Mesenchymal stem cell (in vitro differentiated cells and primary cell): ENCODE measurements around the gene HOXC10.

Experiments used
- DNase-seq: peaks from one replicate; pipeline ENCODE4 v3.0.0-alpha.2; 2013
- H2AFZ ChIP-seq: one replicate; pipeline ENCODE4 v1.6.1; 2013; ENCODE audit warnings: low read depth, mild to moderate bottlenecking, control low read depth, inconsistent platforms, low read length, moderate library complexity
- H2AK5ac ChIP-seq: 2 replicates; pipeline ENCODE4 v1.6.1; 2013; ENCODE audit warnings: low read length, moderate library complexity, mild to moderate bottlenecking, inconsistent platforms; ENCODE audit not compliant: severe bottlenecking
- H2BK120ac ChIP-seq: one replicate; pipeline ENCODE4 v1.6.1; 2013; ENCODE audit warnings: low read depth, mild to moderate bottlenecking, inconsistent platforms, low read length, moderate library complexity
- H2BK12ac ChIP-seq, 2 experiments: one replicate each; pipeline ENCODE4 v1.6.1; 2013; ENCODE audit warnings: inconsistent platforms in 2 of 2, low read length in 2 of 2, mild to moderate bottlenecking in 2 of 2, moderate library complexity in 2 of 2, control low read depth in 1 of 2
- H2BK15ac ChIP-seq: one replicate; pipeline ENCODE4 v1.6.1; 2013; ENCODE audit warnings: mild to moderate bottlenecking, low read depth, inconsistent platforms; ENCODE audit not compliant: poor library complexity, severe bottlenecking
- H2BK5ac ChIP-seq: 2 replicates; pipeline ENCODE4 v1.6.1; 2013; ENCODE audit warnings: low read depth, mild to moderate bottlenecking, low read length, control low read depth, inconsistent platforms; ENCODE audit not compliant: poor library complexity, severe bottlenecking
- H3K14ac ChIP-seq, 2 experiments: one replicate each; pipeline ENCODE4 v1.6.1; 2013; ENCODE audit warnings: inconsistent platforms in 2 of 2, low read length in 2 of 2, control low read depth in 1 of 2, mild to moderate bottlenecking in 1 of 2, moderate library complexity in 1 of 2
- H3K18ac ChIP-seq, 2 experiments: one replicate each; pipeline ENCODE4 v1.6.1; 2013; ENCODE audit warnings: inconsistent platforms in 2 of 2, low read length in 2 of 2, control low read depth in 1 of 2, low read depth in 1 of 2, mild to moderate bottlenecking in 1 of 2
- H3K23ac ChIP-seq, 2 experiments: one replicate each; pipeline ENCODE4 v1.6.1; 2013; ENCODE audit warnings: inconsistent platforms in 2 of 2, low read length in 2 of 2, mild to moderate bottlenecking in 2 of 2, moderate library complexity in 2 of 2, control low read depth in 1 of 2
- H3K27ac ChIP-seq: 2 replicates; pipeline ENCODE4 v1.5.1; 2013; ENCODE audit warnings: mild to moderate bottlenecking, moderate library complexity, low read length, control low read depth, inconsistent platforms; ENCODE audit not compliant: poor library complexity, severe bottlenecking
- H3K27me3 ChIP-seq, 2 experiments: 2 replicates each; pipeline versions ENCODE4 v1.6.1 to v1.7.0; 2013; ENCODE audit warnings: low read length in 2 of 2, mild to moderate bottlenecking in 2 of 2, moderate library complexity in 2 of 2, control low read depth in 1 of 2, inconsistent platforms in 1 of 2; ENCODE audit not compliant: control insufficient read depth in 1 of 2, insufficient read depth in 1 of 2
- H3K36me3 ChIP-seq, 2 experiments: 2 replicates each; pipeline versions ENCODE4 v1.6.1 to v1.7.0; 2013; ENCODE audit warnings: low read length in 2 of 2, control low read depth in 1 of 2, inconsistent platforms in 1 of 2, low read depth in 1 of 2, mild to moderate bottlenecking in 1 of 2; ENCODE audit not compliant: insufficient read depth in 2 of 2, control insufficient read depth in 1 of 2
- H3K4ac ChIP-seq, 2 experiments: one replicate each; pipeline ENCODE4 v1.6.1; 2013; ENCODE audit warnings: inconsistent platforms in 2 of 2, low read length in 2 of 2, mild to moderate bottlenecking in 2 of 2, moderate library complexity in 2 of 2, control low read depth in 1 of 2, low read depth in 1 of 2
- H3K4me1 ChIP-seq: 2 replicates; pipeline ENCODE4 v1.6.1; 2013; ENCODE audit warnings: low read depth, low read length, control low read depth; ENCODE audit not compliant: control insufficient read depth, insufficient read depth
- H3K4me2 ChIP-seq: 2 replicates; pipeline ENCODE4 v1.6.1; 2013; ENCODE audit warnings: low read length, mild to moderate bottlenecking, inconsistent platforms; ENCODE audit not compliant: poor library complexity, severe bottlenecking
- H3K4me3 ChIP-seq, 2 experiments: 2 replicates each; pipeline versions ENCODE4 v1.5.1 to v1.7.0; 2013; ENCODE audit warnings: low read length in 2 of 2, mild to moderate bottlenecking in 2 of 2, control low read depth in 1 of 2, low read depth in 1 of 2; ENCODE audit not compliant: insufficient read depth in 1 of 2
- H3K79me1 ChIP-seq: replicated peaks from 2 replicates; pipeline ENCODE4 v1.6.1; 2013; ENCODE audit warnings: mild to moderate bottlenecking, control low read depth, low read length, inconsistent platforms; ENCODE audit not compliant: poor library complexity, severe bottlenecking
- H3K9ac ChIP-seq: 2 replicates; pipeline ENCODE4 v1.7.0; 2013; ENCODE audit warnings: mild to moderate bottlenecking, low read length, moderate library complexity
- H3K9me3 ChIP-seq: 2 replicates; pipeline ENCODE4 v1.7.0; 2013; ENCODE audit warnings: mild to moderate bottlenecking, low read length; ENCODE audit not compliant: control insufficient read depth
- H4K8ac ChIP-seq: one replicate; pipeline ENCODE4 v1.6.1; 2013; ENCODE audit warnings: inconsistent platforms, mild to moderate bottlenecking, low read length, moderate library complexity
- H4K91ac ChIP-seq: one replicate; pipeline ENCODE4 v1.6.1; 2013; ENCODE audit warnings: mild to moderate bottlenecking, low read length, inconsistent platforms
- WGBS: methylation state at CpG from one replicate; pipeline ENCODE4 v1.1.7; 2013; ENCODE audit warnings: mixed read lengths; 5-methylcytosine and 5-hydroxymethylcytosine counted together

The HOXC10 gene

GRCh38 chr12:54034785-54035310 lies 49.9 kb downstream of the HOXC10 start:
- Histone ChIP-seq H3K4me3 (peak overlapping the region in 1 of 2 experiments; percentile 78), H4K91ac (no peak overlapping the region), H3K4ac (no peak overlapping the region), H2BK12ac (no peak overlapping the region), H3K27me3 (peaks cover 0 to 4% of the 10 kb centered on the region in 2 experiments), H3K36me3 (peaks cover 2 to 26% of the 10 kb centered on the region in 2 experiments), H3K4me2 (no peak overlapping the region), H2AK5ac (no peak overlapping the region), H2BK5ac (no peak overlapping the region), H3K23ac (no peak overlapping the region), H3K79me1 (peaks cover 31% of the 10 kb centered on the region), H3K14ac (no peak overlapping the region), H3K18ac (no peak overlapping the region), H2BK120ac (no peak overlapping the region), H2AFZ (no peak overlapping the region), H3K4me1 (peaks cover 51% of the 10 kb centered on the region), H2BK15ac (no peak overlapping the region), H3K9me3 (no peaks in the 10 kb centered on the region), H4K8ac (peak overlapping the region; percentile 48), H3K9ac (peak overlapping the region; percentile 96), H3K27ac (no peak overlapping the region)
- DNase-seq: no peak
- 75% methylated on average over 18 of the region's 22 CpGs for WGBS

GRCh38 chr12:54035568-54036264 lies 50.8 kb downstream of the HOXC10 start:
- peak overlapping the region; percentile 96 for H3K9ac ChIP-seq
- no peak overlapping the region for H2BK12ac ChIP-seq
- peaks cover 0 to 4% of the 10 kb centered on the region in 2 experiments for H3K27me3 ChIP-seq
- no peak overlapping the region for H3K4ac ChIP-seq
- peak overlapping the region; percentile 35 for H2AK5ac ChIP-seq
- H3K9me3 ChIP-seq: no peaks in the 10 kb centered on the region
- no peak overlapping the region for H3K4me3 ChIP-seq
- H2BK5ac ChIP-seq: no peak overlapping the region
- no peak for DNase-seq
- H3K79me1 ChIP-seq: peaks cover 36% of the 10 kb centered on the region
- peaks cover 50% of the 10 kb centered on the region for H3K4me1 ChIP-seq
- no peak overlapping the region for H3K4me2 ChIP-seq
- no peak overlapping the region for H3K18ac ChIP-seq
- no peak overlapping the region for H4K91ac ChIP-seq
- H3K27ac ChIP-seq: peak overlapping the region; percentile 4
- 65% methylated on average over 6 of the region's 6 CpGs for WGBS
- H4K8ac ChIP-seq: no peak overlapping the region
- H3K14ac ChIP-seq: no peak overlapping the region
- H2AFZ ChIP-seq: no peak overlapping the region
- H2BK120ac ChIP-seq: no peak overlapping the region
- peaks cover 0 to 21% of the 10 kb centered on the region in 2 experiments for H3K36me3 ChIP-seq
- no peak overlapping the region for H2BK15ac ChIP-seq
- no peak overlapping the region for H3K23ac ChIP-seq

GRCh38 chr12:54036620-54037359 lies 51.8 kb downstream of the HOXC10 start:
- Histone ChIP-seq H4K91ac (no peak overlapping the region), H3K36me3 (peaks cover 0 to 12% of the 10 kb centered on the region in 2 experiments), H2BK12ac (no peak overlapping the region), H2BK15ac (no peak overlapping the region), H3K4ac (no peak overlapping the region), H2AFZ (no peak overlapping the region), H2BK5ac (no peak overlapping the region), H3K4me3 (no peak overlapping the region), H3K9me3 (no peaks in the 10 kb centered on the region), H3K14ac (no peak overlapping the region), H3K9ac (peak overlapping the region; percentile 96), H3K18ac (peak overlapping the region in 1 of 2 experiments; percentile 22), H4K8ac (no peak overlapping the region), H3K27me3 (peaks cover 0 to 7% of the 10 kb centered on the region in 2 experiments), H3K23ac (peak overlapping the region in 1 of 2 experiments; percentile 84), H3K27ac (peak overlapping the region; percentile 18), H3K4me2 (peak overlapping the region; percentile 62), H3K79me1 (peaks cover 40% of the 10 kb centered on the region), H2BK120ac (no peak overlapping the region), H3K4me1 (peaks cover 40% of the 10 kb centered on the region), H2AK5ac (no peak overlapping the region)
- peak; percentile 37 for DNase-seq
- WGBS: 65% methylated on average over 14 of the region's 14 CpGs
